Spleen (tissue), 7 donors: ENCODE measurements around the gene CAMTA1.

ENCODE experiments used
- CTCF ChIP-seq, 11 experiments: fragments of 200-600 bp in 7 of 11; fragments of 450-650 bp in 4 of 11; sonication (generic) in 4 of 11; IDR thresholded peaks in 8 of 11; conservative IDR thresholded peaks in 3 of 11; 1 replicate in 7 of 11; 2 replicates in 4 of 11; pipeline versions ENCODE4 v1.4.0 to v1.8.0; 2016 to 2021; ENCODE audit warnings: antibody characterized with exemption in 11 of 11, inconsistent platforms in 4 of 11, mild to moderate bottlenecking in 1 of 11
- POLR2A ChIP-seq, 3 donors: fragments of 450-650 bp; IDR thresholded peaks; one replicate each; pipeline ENCODE4 v1.5.1; 2017; ENCODE audit warnings: antibody characterized with exemption in 3 of 3, mild to moderate bottlenecking in 1 of 3
- POLR2AphosphoS5 ChIP-seq, 3 donors: sonication (generic); formaldehyde crosslinking; IDR thresholded peaks; one replicate each; pipeline ENCODE4 v1.5.1; 2017; ENCODE audit warnings: antibody characterized with exemption in 3 of 3
- donor health status: DM: no; HTN: no; CAD: no; lungs with moderate emphysema.
- donor health status: DM: no; HTN: no; CAD: no.
- donor health status: DM: no; HTN: no; CAD: no.

GRCh38 chr1:7257225-7257624, 472.0 kb downstream of the CAMTA1 start:
- TF ChIP-seq CTCF (IDR thresholded peaks at IDR 0.05 in 8 of 11, conservative IDR thresholded peaks at IDR 0.05 in 3 of 11): no peak
- no peak for TF ChIP-seq POLR2A (IDR thresholded peaks at IDR 0.05)
- TF ChIP-seq POLR2AphosphoS5 (IDR thresholded peaks at IDR 0.05): no peak
